Stimulated activated naive CD8-positive, alpha-beta T cell treated with anti-CD3 and anti-CD28 coated beads, Interleukin-15, Interleukin-2, amounts not matched to agents 100 U/mL and 50 U/mL, for 24 hours (primary cell): Measurements from ENCODE around the gene CCL22.
"Not testable (repeated sequence)": the region's sequence is repeated elsewhere in the genome, so short reads cannot be mapped to it uniquely, and the experiment has no call there.

Experiments used
- ATAC-seq: fragments of 150-1000 bp; cut with Tn5 transposase; one replicate; pipeline ENCODE4 v1.10.0; 2021
- DNase-seq: peaks from one replicate; pipeline ENCODE4 v3.0.0; 2021

CCL22 gene, protein sequence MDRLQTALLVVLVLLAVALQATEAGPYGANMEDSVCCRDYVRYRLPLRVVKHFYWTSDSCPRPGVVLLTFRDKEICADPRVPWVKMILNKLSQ

DNA sequence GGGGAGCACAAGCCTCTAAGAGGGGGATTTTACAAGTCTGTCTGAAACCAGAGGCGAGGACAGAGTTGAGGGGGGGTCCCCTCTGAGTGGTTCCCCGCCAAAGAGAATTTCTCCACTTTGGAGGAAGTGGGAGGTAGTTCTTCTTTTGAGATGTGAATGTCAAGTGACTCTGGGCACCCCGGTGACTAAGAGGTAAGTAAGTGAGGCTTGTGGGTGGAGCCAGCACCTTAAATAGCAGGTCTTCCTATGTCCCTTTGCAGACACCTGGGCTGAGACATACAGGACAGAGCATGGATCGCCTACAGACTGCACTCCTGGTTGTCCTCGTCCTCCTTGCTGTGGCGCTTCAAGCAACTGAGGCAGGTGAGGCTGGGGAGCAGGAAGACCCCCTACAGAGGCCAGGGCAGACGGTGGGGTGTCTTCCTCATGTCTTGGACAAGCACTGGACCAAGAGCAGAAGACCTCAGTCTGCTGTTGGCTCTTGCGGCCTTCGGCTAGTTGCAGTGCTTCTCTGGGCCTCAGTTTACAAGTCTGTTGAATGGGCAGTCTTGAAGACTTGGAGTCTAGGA, at the start of gene CCL22:
Gene CCL22, plus strand, starts transcription at position 257 of the 569 bp plus-strand sequence. Its CDS starts 34 bp downstream, at position 291.
- ATAC-seq (peak; percentile 84), DNase-seq (peak; percentile 57)

DNA sequence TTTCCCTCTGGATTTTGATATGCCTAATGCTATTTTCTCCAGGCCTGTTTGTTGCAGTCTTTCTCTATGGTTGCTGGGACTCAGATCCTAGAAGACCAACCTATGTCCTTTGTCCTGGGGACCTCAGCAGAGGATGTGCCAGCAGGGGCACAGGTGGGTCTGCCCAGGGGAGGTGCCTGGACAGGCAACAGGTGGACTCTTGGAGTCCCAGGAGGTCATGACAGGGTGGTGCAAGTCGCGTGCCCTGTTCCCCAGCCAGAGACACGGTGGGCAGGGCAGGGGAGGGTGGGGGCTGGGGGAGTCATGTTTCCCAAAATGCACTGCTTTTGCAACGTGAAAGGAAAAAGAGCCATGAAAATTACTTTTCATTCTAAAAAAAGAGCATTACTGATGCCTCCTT, 47.8 kb upstream of the CCL22 start:
- DNase-seq (no peak), ATAC-seq (no peak)

DNA sequence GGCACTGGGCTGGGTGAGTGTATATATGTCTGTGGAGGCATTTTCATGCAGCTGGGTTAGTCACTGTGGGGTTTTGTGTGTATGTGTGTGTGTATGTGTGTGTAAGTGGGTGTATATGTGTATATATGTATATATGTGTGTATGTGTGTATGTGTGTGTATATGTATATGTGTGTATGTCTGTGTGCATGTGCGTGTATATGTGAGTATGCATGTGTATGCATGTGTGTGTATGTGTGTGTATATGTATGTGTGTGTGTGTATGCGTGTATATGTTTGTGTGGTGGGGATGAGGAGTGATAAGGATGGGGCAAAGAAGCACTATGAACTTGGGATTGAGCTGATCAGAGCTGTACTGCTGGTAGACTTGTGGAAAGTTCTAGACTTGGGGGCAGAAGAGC, 45.1 kb upstream of the CCL22 start:
- DNase-seq (no peak), ATAC-seq (no peak)

DNA sequence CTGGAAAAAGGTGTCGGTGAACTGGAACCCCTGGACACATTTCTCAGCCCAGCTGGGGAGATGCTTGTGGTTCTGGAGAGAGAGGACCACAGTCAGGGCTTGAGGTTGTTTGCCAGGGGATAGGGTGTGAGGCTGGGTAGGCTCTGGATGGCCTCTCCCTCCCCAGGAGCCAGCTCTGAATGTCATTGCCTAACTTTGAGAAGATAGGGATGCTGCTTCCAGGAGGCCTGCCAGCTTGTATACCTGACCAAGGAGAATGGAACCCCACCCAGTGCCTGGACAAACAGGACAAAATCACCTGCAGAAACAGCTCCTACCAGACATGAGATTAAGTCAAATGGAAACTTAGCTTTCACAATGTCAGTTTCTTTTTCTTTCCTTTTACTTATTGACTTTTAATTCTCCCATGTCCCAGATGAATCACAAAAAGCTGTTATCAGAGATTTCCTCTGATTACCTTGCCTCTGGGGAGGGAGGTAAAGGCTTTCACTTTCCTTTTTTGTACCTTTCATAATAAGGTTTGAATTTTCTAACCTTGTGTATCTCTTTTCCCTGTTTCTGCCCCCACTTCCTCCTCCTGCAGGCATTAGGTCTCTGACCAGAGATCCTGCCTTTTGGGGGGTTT, 44.3 kb upstream of the CCL22 start:
- peak; percentile 78 for ATAC-seq
- no peak for DNase-seq

DNA sequence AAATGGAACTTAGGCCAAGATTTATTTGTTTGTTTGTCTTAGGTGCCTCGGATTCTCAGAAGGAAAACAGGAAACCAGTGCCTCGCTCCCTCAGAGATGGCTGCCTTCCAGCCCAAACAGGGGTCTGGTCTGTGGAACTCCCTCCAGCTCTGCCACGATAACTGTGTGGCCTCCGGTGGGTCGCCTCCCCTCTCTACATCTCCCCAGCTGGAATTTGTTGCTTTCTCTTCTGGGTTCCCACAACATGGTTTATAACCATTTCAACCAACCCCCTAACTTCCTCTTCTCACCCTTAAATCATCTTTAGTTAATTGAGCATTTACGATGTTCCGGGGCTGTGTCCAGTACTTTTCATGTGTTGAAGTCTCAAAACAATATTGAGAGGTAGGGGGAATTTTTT, 43.2 kb upstream of the CCL22 start:
- ATAC-seq: no peak
- no peak for DNase-seq

DNA sequence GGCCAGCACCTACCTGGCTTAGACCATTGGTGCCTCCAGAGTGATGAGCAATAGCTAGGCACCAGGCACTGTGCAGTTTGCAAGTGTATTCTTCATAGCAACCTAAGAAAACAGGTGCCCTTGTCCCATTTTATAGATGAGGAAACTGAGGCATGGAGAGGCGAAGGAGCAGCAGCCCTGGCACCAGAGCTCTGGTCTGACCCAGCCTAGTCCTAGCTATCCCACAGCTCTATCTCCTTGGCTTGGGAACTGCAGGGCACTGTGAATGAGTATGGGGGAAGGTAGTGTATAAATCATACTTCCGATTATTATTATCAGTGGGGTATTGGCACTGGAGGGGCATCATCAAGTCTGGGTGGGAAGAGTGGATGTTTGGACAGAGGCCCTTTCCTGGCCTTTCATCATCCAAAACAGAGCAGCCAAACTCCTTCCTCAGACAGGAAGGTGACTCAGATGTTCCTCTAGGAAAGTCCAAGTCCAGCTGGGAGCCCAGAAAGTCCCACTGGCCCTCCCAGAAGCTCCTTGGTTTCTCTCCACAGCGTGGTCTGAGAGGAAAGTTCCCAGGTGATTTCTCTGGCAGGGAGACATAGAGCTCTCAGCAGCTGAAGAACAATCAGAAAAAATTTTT, 42.1 kb upstream of the CCL22 start:
- DNase-seq (no peak), ATAC-seq (no peak)

DNA sequence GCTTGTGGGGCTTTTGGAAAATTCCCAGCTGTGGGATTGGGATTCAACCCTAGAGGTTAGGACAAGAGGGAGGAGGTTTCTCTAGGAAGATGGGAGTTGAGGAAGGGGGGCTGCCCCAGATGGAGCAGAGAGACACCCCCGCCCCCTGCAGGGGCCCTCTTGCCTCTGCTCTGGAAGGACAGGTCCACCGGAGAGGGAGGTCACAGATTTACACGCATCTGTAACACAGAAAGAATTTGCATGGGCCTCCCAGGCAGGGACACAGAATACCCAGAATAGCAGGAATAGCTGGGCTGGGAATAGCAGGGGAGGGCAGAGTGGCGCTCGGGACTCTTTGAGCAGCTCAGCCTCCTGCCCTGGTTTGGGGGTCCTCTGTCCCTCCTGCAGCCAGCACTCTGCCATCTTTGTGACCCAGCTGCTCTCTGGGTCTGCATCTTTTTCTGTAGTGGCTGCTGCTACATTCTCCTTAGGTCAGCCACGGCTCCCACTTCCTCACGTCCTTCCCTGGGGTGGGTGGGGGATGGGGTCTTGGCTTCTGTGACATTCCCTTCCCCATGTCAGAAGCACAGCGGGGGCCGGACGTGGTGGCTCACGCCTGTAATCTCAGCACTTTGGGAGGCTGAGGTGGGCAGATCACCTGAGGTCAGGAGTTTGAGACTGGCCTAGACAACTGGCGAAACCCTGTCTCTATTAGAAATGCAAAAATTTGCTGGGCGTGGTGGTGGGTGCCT, 40.2 kb upstream of the CCL22 start:
- no peak for DNase-seq

DNA sequence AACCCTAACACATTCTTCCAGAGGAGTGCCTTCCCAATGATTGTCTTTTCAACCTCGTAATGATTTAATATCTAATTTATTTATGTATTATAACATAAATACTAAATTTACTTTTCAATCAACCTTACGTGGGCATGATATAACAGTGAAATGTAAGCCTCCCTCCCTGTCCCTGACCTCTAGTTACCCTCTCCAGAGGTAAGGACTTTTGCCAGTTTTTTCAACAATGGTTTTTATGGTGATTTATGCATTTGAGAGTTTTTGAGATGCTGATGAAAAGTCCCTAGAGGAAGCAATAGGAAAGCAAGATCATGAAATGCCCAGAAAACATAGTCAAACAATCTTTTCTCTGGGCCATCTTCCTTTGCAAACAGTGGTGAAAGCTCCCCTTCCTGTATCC, 38.9 kb upstream of the CCL22 start:
- ATAC-seq (no peak), DNase-seq (no peak)

More for the DNA sequence above, 40.2 kb upstream of the CCL22 start:
- ATAC-seq: no peak

DNA sequence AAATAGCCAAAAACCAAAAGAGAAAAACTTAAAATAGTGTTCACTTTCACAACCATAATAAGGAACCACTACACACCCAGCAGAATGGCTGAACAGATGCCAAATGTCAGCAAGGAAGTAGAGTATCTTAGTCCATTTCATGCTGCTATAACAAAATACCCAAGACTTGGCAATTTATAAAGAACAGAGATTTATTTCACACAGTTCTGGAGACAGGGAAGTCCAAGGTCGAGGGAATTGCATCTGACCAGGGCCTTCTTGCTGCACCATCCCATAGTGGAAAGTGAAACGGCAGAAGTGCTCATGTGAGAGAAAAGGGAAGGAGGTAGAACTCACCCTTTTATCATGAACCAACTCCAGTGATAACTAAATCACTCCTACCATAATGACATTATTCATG, 33.8 kb upstream of the CCL22 start:
- no peak for DNase-seq
- no peak for ATAC-seq

DNA sequence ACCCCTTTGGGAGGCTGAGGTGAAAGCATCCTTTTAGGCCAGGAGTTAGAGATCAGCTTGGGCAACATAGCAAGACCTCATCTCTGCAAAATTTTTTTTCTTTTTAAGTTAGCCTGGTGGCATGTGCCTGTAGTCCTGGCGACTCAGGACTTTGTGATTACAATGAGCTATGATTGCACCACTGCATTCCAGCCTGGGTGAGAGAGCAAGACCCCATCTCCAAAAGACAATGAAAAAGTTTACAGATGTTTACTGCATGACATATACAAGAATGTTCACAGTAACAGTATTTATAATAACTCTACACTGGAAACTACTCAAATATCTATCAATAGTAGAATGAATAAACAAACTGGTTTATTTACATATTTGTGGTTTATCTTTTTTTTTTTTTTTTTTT, 33.1 kb upstream of the CCL22 start:
- no peak for ATAC-seq
- DNase-seq: no peak

DNA sequence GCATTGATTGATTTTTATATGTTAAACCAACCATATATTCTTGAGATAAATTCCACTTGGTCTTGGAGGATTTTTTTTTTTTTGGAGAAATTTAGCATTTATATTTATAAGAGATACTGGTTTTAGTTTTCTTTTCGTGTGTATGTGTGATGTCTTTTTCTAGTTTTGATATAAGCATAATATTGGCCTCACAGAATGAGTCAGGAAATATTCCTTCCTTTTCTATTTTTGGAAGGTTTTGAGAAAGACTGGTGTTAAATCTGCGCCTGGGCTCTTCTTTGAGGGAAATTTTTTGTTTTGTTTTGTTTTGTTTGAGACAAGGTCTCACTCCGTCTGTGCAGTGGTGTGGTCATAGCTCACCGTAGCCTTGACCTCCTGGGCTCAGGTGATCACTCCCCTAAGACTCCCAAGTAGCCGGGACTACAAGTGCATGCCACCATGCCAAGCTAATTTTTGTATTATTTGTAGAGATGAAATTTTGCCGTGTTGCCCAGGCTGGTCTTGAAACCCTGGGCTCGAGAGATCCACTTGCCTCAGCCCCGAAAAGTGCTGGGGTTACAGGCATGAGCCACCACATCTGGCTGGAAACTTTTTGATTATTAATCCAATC, 28.8 kb upstream of the CCL22 start:
- ATAC-seq: no peak

DNA sequence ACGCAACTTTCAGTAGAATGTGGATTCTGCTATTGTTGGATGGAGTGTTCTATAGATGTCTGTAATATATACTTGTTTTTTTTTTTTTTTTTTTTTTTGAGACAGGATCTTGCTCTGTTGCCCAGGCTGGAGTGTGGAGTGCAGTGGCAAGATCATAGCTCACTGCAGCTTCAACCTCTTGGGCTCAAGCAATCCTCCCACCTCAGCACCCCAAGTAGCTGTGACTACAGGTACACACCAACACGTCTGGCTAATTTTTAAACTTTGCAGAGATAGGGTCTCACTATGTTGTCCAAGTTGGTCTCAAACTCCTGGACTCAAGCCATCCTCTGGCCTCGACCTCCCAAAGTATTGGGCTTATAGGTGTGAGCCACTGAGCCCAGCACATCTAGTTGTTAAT, 27.2 kb upstream of the CCL22 start:
- DNase-seq: no peak
- ATAC-seq: no peak

More for the DNA sequence above, 28.8 kb upstream of the CCL22 start:
- no peak for DNase-seq

DNA sequence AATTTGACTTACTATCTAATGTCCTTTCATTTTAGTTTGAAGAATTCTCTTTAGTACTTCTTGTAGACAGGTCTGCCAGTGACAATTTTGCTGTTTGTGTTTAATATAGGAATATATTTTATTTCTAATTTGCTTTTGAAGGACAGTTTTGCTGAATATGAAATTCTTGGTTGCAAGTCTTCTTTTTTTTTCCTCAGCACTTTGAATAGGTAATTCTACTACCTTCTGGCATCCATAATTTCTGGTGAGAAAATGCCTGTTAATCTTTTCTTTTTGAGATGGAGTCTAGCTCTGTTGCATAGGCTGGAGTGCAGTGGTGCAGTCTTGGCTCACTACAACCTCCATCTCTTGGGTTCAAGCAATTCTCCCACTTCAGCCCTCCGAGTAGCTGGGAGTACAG, 25.2 kb upstream of the CCL22 start:
- DNase-seq (no peak), ATAC-seq (no peak)

DNA sequence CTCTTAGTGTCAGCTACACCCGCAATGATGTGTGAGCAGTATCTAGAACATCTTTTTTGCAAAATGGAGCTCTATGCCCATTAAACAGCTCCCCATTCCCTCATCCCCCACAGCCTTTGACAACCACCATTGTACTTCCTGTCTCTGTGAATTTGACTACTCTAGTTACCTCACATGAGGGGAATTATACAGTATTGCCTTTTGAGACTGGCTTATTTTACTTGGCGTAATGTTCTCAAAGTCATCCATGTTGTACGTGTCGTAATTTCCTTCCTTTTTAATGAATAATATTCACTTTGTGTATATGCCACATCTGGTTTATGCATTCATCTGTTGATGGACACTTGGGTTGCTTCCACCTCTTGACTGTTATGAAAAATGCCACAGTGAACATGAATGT, 23.2 kb upstream of the CCL22 start:
- ATAC-seq: no peak

DNA sequence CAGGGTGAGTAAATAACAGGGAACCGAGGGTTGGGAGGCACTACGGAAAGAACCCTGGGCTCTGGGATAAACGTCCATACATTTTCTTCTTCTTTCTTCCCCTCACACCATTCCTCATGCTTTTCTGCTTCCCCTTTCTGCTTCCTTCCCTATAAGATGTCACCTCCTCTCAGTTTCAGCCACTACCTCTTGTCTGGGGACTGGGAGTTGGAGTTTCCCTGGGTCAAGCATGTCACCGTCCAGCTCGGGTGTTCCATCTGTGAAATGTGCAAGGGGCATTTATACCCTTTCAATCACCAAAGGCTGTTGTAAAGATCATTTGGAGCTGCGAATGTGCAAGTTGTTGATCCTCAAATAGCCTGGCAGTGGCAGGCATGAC, 17.5 kb upstream of the CCL22 start:
- no peak for ATAC-seq
- no peak for DNase-seq

More for the DNA sequence above, 23.2 kb upstream of the CCL22 start:
- DNase-seq: no peak

DNA sequence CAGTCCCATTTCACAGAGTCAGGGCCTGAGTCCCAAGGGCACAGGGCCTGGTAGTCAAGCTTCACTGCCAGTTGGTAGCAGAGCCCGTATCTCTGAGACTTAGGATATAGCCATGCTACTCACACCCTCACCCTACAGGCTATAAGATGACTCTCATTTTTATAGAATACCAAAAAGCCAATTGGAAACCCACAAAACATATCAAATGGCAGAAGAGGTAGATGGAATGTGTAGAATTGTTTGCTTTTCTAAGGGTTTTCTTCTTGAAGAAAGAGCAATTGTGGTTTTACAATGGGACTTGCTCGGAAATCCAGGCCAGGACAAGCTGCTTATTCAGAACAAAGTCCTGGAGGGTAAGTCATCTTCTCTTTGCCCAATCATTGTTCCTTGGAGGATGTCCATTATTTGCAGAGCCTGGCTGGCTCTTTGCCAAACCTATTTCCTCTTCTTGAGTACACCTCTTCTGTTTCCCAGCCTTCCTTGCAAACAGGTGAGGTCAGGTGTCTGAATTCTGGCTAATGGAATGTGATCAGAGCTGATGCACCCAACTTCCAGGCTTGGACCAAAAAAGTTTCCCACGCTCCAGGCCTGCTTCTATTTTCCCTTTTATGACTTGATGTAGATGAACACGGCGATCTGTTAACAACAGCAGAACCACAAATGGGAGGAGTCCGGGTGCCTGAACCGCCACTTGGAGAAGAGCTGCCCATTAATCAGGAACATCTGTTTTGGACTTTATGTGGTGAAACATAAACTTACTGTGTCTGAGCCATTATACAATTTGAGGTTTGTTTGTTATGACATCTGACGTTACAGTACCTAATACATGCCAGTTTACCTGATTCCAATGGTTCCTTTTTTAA, 16.9 kb upstream of the CCL22 start:
- ATAC-seq (no peak), DNase-seq (no peak)

DNA sequence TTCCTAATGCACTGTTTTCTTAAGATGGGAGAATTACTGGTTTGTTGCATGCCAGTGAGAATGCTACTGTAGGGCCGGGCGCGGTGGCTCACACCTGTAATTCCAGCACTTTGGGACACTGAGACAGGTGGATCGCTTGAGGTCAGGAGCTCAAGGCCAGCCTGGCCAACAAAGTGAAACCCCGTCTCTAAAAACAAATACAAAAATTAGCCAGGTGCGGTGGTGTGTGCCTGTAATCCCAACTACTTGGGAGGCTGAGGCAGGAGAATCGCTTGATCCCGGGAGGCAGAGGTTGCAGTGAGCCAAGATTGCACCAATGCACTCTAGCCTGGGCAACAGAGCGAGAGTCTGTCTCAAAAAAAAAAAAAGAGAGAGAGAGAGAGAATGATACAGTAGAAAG, 16.0 kb upstream of the CCL22 start:
- DNase-seq, ATAC-seq: not testable (repeated sequence)

DNA sequence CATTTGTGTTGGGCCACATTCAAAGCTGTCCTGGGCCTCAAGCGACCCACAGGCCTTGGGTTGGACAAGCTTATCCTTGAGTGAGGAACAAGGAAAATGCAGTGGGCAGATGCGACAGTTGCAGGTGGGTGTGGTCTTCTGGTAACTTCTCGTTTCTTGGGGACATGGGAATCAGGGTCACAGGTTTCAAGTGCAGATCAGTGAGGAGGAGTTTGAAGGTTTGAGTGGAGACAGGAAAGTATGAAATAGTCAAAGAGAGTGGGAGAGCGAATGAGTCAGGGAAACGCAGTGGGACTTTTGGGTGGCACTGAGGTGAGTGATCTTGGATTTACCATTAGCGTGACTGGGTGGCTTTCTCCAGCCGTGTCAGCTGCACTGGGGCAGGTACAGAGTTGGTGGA, 15.4 kb upstream of the CCL22 start:
- ATAC-seq (peak; percentile 44), DNase-seq (no peak)

DNA sequence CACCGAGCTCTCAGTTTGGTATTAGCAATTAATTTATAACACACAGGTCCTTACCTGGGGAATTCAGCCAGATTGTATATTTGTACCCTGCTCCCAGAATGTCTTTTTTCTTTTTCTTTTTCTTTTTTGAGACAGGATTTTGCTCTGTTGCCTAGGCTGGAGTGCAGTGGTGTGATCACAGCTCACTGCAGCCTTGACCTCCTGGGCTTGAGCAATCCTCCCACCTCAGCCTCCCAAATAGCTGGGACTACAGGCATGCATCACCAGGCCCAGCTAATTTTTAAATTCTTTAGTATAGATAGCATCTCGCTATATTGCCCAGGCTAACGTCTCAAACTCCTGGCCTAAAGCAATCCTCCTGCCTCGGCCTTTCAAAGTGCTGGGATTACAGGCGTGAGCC, 14.5 kb upstream of the CCL22 start:
- ATAC-seq: not testable (repeated sequence)

DNA sequence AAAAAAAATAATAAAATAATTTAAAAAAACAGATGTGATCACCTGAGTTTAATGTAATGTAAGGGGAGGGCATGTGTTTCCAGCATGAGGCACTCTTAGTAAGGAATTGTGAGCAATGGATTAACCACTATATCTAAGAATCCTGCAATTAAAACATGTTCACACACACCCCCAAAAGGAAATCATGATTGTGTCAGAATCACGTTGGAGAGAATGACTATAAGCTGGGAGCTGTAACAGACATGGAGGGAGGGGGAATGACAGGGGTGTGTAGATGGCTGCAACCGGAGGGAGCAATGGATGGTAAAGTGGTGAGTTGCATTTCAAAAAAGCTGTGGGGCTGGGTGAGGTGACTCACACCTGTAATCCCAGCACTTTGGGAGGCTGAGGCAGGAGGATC, 13.6 kb upstream of the CCL22 start:
- ATAC-seq (no peak), DNase-seq (no peak)

More for the DNA sequence above, 14.5 kb upstream of the CCL22 start:
- not testable (repeated sequence) for DNase-seq

DNA sequence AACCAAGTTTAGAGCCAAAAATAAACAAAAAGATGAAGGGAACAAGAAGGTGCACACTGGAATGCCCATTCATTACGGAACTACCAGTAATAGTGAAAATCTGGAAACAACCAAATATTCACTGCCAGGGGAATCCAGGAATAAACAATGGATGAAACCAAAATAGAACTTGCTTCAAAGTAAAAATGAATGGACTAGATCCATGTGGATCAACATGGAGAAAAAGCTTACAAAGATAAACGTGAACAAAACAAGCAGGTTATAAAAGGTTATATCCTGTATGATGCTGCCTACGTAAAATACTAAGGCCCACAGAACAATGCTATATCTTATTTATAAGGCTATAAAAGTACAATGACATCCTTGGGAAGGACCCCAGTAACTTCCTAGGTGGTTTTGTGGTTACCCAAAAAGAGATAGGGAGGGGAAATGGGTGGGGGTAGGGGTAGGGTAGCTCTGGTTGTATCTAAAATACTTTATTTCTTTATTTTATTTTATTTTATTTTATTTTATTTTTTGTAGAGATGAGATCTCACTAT, 12.8 kb upstream of the CCL22 start:
- DNase-seq (no peak), ATAC-seq (no peak)
